SK-N-SH treated with all-trans-retinoic acid at 6 μM for 48 hours (cell line): Measurements from ENCODE around the gene ODAD2.

Experiments
- ATAC-seq: fragments of 200-7000 bp; cut with Tn5 transposase; 3 replicates; pipeline ENCODE4 v1.9.1; 2020; ENCODE audit warnings: mild to moderate bottlenecking, moderate library complexity
- ARNTL ChIP-seq: fragments of 450-650 bp; formaldehyde crosslinking; IDR thresholded peaks from 2 replicates; pipeline ENCODE4 v1.5.0; 2020; ENCODE audit warnings: low read depth, mild to moderate bottlenecking, moderate library complexity, borderline replicate concordance
- BACH2 ChIP-seq: fragments of 250-450 bp; sonication (Bioruptor Pico); IDR thresholded peaks from 2 replicates; pipeline ENCODE4 v1.9.0; 2021; ENCODE audit warnings: mild to moderate bottlenecking, borderline replicate concordance
- CSDC2 ChIP-seq: fragments of 250-450 bp; sonication (Bioruptor Pico); IDR thresholded peaks from 2 replicates; pipeline ENCODE4 v1.5.0; 2020; ENCODE audit warnings: mild to moderate bottlenecking, moderate library complexity
- ESRRG ChIP-seq: fragments of 250-450 bp; sonication (Bioruptor Pico); IDR thresholded peaks from 2 replicates; pipeline ENCODE4 v1.6.1; 2021; ENCODE audit warnings: mild to moderate bottlenecking
- GLIS3 ChIP-seq: fragments of 250-450 bp; sonication (Bioruptor Pico); IDR thresholded peaks from 2 replicates; pipeline ENCODE4 v1.5.0; 2020; ENCODE audit warnings: mild to moderate bottlenecking, moderate library complexity
- OSR1 ChIP-seq: fragments of 250-450 bp; sonication (Bioruptor Pico); IDR thresholded peaks from 2 replicates; pipeline ENCODE4 v1.8.0; 2022; ENCODE audit warnings: moderate library complexity, mild to moderate bottlenecking, inconsistent platforms
- PPARA ChIP-seq: fragments of 250-450 bp; sonication (Bioruptor Pico); IDR thresholded peaks from 2 replicates; pipeline ENCODE4 v1.5.0; 2020; ENCODE audit warnings: mild to moderate bottlenecking, borderline replicate concordance
- RARB ChIP-seq: fragments of 250-450 bp; sonication (Bioruptor Pico); IDR thresholded peaks from 2 replicates; pipeline ENCODE4 v1.8.0; 2021; ENCODE audit warnings: mild to moderate bottlenecking, moderate library complexity
- SNAI2 ChIP-seq: fragments of 250-450 bp; sonication (Bioruptor Pico); IDR thresholded peaks from 2 replicates; pipeline ENCODE4 v1.5.0; 2020; ENCODE audit warnings: mild to moderate bottlenecking, moderate library complexity
- TCF4 ChIP-seq: fragments of 250-450 bp; sonication (Bioruptor Pico); IDR thresholded peaks from 2 replicates; pipeline ENCODE4 v1.8.0; 2021; ENCODE audit warnings: mild to moderate bottlenecking, moderate library complexity, borderline replicate concordance
- TOX ChIP-seq: fragments of 250-450 bp; sonication (Bioruptor Pico); IDR thresholded peaks from 2 replicates; pipeline ENCODE4 v1.8.0; 2021; ENCODE audit warnings: mild to moderate bottlenecking, moderate library complexity, borderline replicate concordance
- ZC3H10 ChIP-seq: fragments of 250-450 bp; sonication (Bioruptor Pico); IDR thresholded peaks from 2 replicates; pipeline ENCODE4 v1.5.1; 2021; ENCODE audit warnings: mild to moderate bottlenecking, moderate library complexity
- ZFP3 ChIP-seq: fragments of 250-450 bp; sonication (Bioruptor Pico); IDR thresholded peaks from 2 replicates; pipeline ENCODE4 v1.5.0; 2020; ENCODE audit warnings: mild to moderate bottlenecking, moderate library complexity
- ZFP30 ChIP-seq: fragments of 450-650 bp; formaldehyde crosslinking; IDR thresholded peaks from 2 replicates; pipeline ENCODE4 v1.5.0; 2022; ENCODE audit warnings: mild to moderate bottlenecking, moderate library complexity
- ZNF565 ChIP-seq: fragments of 450-650 bp; formaldehyde crosslinking; conservative IDR thresholded peaks from 2 replicates; pipeline ENCODE4 v1.5.0; 2020; ENCODE audit warnings: low read depth, mild to moderate bottlenecking, moderate library complexity
- ZNF70 ChIP-seq: fragments of 450-650 bp; formaldehyde crosslinking; IDR thresholded peaks from 2 replicates; pipeline ENCODE4 v1.5.0; 2020; ENCODE audit warnings: mild to moderate bottlenecking, moderate library complexity
- ZNF8 ChIP-seq: fragments of 450-650 bp; formaldehyde crosslinking; IDR thresholded peaks from 2 replicates; pipeline ENCODE4 v1.5.0; 2020; ENCODE audit warnings: mild to moderate bottlenecking, moderate library complexity
- TF ChIP-seq, protein P1 (sequence below): fragments of 250-450 bp; sonication (Bioruptor Pico); IDR thresholded peaks from 2 replicates; pipeline ENCODE4 v1.5.1; 2021; ENCODE audit warnings: mild to moderate bottlenecking, moderate library complexity
- TF ChIP-seq, protein P2 (sequence below): fragments of 250-450 bp; sonication (Bioruptor Pico); IDR thresholded peaks from 2 replicates; pipeline ENCODE4 v1.5.1; 2020; ENCODE audit warnings: low read depth, mild to moderate bottlenecking, moderate library complexity
- TF ChIP-seq, protein P3 (sequence below): fragments of 250-450 bp; sonication (Bioruptor Pico); IDR thresholded peaks from 2 replicates; pipeline ENCODE4 v1.8.0; 2020; ENCODE audit warnings: mild to moderate bottlenecking, moderate library complexity, borderline replicate concordance
- TF ChIP-seq, protein P4 (sequence below): fragments of 250-450 bp; sonication (Bioruptor Pico); IDR thresholded peaks from 2 replicates; pipeline ENCODE4 v1.8.0; 2021; ENCODE audit warnings: low read depth, mild to moderate bottlenecking, moderate library complexity, borderline replicate concordance
- TF ChIP-seq, protein P5 (sequence below): fragments of 250-450 bp; sonication (Bioruptor Pico); IDR thresholded peaks from 2 replicates; pipeline ENCODE4 v1.5.0; 2020; ENCODE audit warnings: mild to moderate bottlenecking, moderate library complexity

ODAD2 gene

DNA sequence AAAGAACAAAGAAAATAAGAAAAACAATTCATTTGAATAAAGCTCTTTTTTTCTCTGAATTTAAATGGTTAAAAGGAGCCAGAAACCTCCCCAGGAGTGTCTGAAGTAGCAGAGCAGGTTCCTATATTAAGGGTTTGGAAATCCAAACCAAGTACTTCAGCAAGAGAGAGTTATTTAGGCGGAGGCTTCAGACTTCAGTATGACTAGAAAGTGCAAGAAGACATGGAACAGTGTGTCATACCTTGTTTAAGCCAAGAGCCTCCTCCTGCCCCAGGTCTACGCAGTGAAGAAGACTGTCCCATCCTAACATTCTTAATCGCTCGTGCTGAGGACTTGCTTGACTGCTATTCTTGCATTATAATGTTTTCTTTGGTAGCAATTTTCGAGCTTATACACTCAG, 51.3 kb downstream of the ODAD2 start (continued):
- TF ChIP-seq, protein P1, sequence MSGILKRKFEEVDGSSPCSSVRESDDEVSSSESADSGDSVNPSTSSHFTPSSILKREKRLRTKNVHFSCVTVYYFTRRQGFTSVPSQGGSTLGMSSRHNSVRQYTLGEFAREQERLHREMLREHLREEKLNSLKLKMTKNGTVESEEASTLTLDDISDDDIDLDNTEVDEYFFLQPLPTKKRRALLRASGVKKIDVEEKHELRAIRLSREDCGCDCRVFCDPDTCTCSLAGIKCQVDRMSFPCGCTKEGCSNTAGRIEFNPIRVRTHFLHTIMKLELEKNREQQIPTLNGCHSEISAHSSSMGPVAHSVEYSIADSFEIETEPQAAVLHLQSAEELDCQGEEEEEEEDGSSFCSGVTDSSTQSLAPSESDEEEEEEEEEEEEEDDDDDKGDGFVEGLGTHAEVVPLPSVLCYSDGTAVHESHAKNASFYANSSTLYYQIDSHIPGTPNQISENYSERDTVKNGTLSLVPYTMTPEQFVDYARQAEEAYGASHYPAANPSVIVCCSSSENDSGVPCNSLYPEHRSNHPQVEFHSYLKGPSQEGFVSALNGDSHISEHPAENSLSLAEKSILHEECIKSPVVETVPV = no peak
- TF ChIP-seq, all 23 proteins: peak for 0

DNA sequence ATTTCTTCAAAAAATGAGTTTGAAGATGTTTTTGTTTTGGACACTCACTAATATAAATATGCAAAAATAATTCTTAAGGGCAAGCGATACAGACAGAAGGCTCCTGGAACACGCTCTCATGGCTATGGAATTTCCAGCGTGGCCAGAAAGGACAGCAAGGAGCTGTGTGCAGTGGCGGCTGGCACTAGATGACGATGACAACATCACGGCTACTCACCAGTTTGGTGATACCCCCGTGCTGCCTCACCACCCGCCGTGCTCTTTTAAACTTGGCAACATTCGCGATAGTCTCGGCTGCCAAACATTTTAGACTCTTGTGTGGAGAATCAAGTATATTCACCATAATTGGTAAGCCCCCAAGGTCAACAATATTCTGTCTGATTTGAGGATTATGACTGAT, 54.9 kb downstream of the ODAD2 start:
- TF ChIP-seq, protein P2, sequence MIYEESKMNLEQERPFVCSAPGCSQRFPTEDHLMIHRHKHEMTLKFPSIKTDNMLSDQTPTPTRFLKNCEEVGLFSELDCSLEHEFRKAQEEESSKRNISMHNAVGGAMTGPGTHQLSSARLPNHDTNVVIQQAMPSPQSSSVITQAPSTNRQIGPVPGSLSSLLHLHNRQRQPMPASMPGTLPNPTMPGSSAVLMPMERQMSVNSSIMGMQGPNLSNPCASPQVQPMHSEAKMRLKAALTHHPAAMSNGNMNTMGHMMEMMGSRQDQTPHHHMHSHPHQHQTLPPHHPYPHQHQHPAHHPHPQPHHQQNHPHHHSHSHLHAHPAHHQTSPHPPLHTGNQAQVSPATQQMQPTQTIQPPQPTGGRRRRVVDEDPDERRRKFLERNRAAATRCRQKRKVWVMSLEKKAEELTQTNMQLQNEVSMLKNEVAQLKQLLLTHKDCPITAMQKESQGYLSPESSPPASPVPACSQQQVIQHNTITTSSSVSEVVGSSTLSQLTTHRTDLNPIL (CRISPR knock-in tag) = no peak
- TF ChIP-seq TOX (CRISPR knock-in tag) = no peak
- no peak for TF ChIP-seq OSR1 (CRISPR knock-in tag)
- TF ChIP-seq ARNTL (CRISPR knock-in tag) = no peak
- TF ChIP-seq PPARA = no peak
- TF ChIP-seq SNAI2 = no peak
- TF ChIP-seq ZFP30 = no peak
- TF ChIP-seq GLIS3 (CRISPR knock-in tag) = no peak
- TF ChIP-seq ZNF70 (CRISPR knock-in tag) = no peak
- no peak for TF ChIP-seq ZNF8 (CRISPR knock-in tag)
- TF ChIP-seq ESRRG (CRISPR knock-in tag) = no peak
- no peak for TF ChIP-seq ZNF565 (CRISPR knock-in tag)
- no peak for TF ChIP-seq BACH2 (CRISPR knock-in tag)
- no peak for TF ChIP-seq RARB (CRISPR knock-in tag)
- TF ChIP-seq, protein P1 = no peak
- TF ChIP-seq TCF4 = no peak
- TF ChIP-seq, protein P3, sequence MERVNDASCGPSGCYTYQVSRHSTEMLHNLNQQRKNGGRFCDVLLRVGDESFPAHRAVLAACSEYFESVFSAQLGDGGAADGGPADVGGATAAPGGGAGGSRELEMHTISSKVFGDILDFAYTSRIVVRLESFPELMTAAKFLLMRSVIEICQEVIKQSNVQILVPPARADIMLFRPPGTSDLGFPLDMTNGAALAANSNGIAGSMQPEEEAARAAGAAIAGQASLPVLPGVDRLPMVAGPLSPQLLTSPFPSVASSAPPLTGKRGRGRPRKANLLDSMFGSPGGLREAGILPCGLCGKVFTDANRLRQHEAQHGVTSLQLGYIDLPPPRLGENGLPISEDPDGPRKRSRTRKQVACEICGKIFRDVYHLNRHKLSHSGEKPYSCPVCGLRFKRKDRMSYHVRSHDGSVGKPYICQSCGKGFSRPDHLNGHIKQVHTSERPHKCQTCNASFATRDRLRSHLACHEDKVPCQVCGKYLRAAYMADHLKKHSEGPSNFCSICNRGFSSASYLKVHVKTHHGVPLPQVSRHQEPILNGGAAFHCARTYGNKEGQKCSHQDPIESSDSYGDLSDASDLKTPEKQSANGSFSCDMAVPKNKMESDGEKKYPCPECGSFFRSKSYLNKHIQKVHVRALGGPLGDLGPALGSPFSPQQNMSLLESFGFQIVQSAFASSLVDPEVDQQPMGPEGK (CRISPR knock-in tag) = no peak
- TF ChIP-seq ZC3H10 (CRISPR knock-in tag) = no peak
- TF ChIP-seq ZFP3 = no peak
- TF ChIP-seq, all 23 proteins: peak for 0
- ATAC-seq = no peak

DNA sequence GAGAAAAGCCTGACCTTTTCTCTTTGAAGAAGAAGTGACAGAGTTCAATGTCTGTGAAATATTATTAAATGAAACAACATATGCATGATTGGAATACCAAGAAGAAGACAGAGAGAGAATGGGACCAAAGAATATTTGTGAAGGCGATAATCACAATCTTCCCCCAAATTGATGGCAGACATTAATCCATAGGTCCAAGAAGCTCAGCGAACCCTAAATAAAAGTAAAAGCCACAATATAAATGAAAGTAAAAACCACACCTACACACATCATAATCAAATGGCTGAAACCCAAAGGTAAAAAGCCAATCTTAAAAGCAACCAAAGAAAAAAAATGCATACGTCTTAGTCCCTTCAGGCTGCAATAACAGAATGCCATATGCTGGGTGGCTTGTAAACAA, 84.0 kb downstream of the ODAD2 start:
- no peak for ATAC-seq
- TF ChIP-seq, protein P1 = no peak
- TF ChIP-seq TCF4 (no peak), PPARA (no peak), CSDC2 (CRISPR knock-in tag) (no peak), GLIS3 (CRISPR knock-in tag) (no peak), ESRRG (CRISPR knock-in tag) (no peak), TOX (CRISPR knock-in tag) (no peak), RARB (CRISPR knock-in tag) (no peak), OSR1 (CRISPR knock-in tag) (no peak), ZFP30 (no peak), SNAI2 (no peak), ARNTL (CRISPR knock-in tag) (no peak)
- TF ChIP-seq, protein P3 (CRISPR knock-in tag) = no peak
- TF ChIP-seq, protein P4, sequence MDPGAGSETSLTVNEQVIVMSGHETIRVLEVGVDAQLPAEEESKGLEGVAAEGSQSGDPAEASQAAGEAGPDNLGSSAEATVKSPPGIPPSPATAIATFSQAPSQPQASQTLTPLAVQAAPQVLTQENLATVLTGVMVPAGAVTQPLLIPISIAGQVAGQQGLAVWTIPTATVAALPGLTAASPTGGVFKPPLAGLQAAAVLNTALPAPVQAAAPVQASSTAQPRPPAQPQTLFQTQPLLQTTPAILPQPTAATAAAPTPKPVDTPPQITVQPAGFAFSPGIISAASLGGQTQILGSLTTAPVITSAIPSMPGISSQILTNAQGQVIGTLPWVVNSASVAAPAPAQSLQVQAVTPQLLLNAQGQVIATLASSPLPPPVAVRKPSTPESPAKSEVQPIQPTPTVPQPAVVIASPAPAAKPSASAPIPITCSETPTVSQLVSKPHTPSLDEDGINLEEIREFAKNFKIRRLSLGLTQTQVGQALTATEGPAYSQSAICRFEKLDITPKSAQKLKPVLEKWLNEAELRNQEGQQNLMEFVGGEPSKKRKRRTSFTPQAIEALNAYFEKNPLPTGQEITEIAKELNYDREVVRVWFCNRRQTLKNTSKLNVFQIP (CRISPR knock-in tag) = no peak
- TF ChIP-seq, protein P5, sequence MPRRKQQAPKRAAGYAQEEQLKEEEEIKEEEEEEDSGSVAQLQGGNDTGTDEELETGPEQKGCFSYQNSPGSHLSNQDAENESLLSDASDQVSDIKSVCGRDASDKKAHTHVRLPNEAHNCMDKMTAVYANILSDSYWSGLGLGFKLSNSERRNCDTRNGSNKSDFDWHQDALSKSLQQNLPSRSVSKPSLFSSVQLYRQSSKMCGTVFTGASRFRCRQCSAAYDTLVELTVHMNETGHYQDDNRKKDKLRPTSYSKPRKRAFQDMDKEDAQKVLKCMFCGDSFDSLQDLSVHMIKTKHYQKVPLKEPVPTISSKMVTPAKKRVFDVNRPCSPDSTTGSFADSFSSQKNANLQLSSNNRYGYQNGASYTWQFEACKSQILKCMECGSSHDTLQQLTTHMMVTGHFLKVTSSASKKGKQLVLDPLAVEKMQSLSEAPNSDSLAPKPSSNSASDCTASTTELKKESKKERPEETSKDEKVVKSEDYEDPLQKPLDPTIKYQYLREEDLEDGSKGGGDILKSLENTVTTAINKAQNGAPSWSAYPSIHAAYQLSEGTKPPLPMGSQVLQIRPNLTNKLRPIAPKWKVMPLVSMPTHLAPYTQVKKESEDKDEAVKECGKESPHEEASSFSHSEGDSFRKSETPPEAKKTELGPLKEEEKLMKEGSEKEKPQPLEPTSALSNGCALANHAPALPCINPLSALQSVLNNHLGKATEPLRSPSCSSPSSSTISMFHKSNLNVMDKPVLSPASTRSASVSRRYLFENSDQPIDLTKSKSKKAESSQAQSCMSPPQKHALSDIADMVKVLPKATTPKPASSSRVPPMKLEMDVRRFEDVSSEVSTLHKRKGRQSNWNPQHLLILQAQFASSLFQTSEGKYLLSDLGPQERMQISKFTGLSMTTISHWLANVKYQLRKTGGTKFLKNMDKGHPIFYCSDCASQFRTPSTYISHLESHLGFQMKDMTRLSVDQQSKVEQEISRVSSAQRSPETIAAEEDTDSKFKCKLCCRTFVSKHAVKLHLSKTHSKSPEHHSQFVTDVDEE (CRISPR knock-in tag) = no peak
- TF ChIP-seq, protein P2 (CRISPR knock-in tag) = no peak
